Naive B cell (primary cell): ENCODE data around the gene PRPF19. TPM values are rescaled to one million over a fixed set of nuclear protein-coding genes. Genes with fewer than 3 reads are reported as not detected.

Experiments
- ATAC-seq, 2 donors: fragments of 150-1000 bp; cut with Tn5 transposase; 2 replicates each; pipeline ENCODE4 v1.10.0; 2021; ENCODE audit warnings: low read depth in 2 of 2, mild to moderate bottlenecking in 2 of 2, moderate library complexity in 2 of 2
- DNase-seq: peaks from one replicate; pipeline ENCODE4 v3.0.0; 2022
- H3K27ac Mint-ChIP-seq, 6 donors: one replicate each; pipeline ENCODE4 v1.8.0; 2020 to 2022; ENCODE audit warnings: mild to moderate bottlenecking in 6 of 6, mixed read lengths in 6 of 6, moderate library complexity in 5 of 6, inconsistent platforms in 2 of 6
- H3K27me3 Mint-ChIP-seq, 3 donors: one replicate each; pipeline ENCODE4 v1.8.0; 2021 to 2022; ENCODE audit warnings: mixed read lengths in 3 of 3, mild to moderate bottlenecking in 1 of 3
- H3K36me3 Mint-ChIP-seq, 2 donors: one replicate each; pipeline ENCODE4 v1.8.0; 2020 to 2022; ENCODE audit warnings: mixed read lengths in 2 of 2, inconsistent platforms in 1 of 2, mild to moderate bottlenecking in 1 of 2
- H3K4me1 Mint-ChIP-seq, 3 donors: one replicate each; pipeline ENCODE4 v1.8.0; 2020 to 2022; ENCODE audit warnings: mixed read lengths in 3 of 3, inconsistent platforms in 1 of 3, mild to moderate bottlenecking in 1 of 3, moderate library complexity in 1 of 3
- H3K4me3 Mint-ChIP-seq, 8 donors: one replicate each; pipeline ENCODE4 v1.8.0; 2020 to 2022; ENCODE audit warnings: mild to moderate bottlenecking in 8 of 8, mixed read lengths in 8 of 8, moderate library complexity in 8 of 8, inconsistent platforms in 2 of 8
- H3K9me3 Mint-ChIP-seq, 7 donors: one replicate each; pipeline ENCODE4 v1.8.0; 2020 to 2022; ENCODE audit warnings: mixed read lengths in 7 of 7, mild to moderate bottlenecking in 5 of 7, inconsistent platforms in 2 of 7, moderate library complexity in 1 of 7
- polyA plus RNA-seq, 6 donors: library from polyadenylated mRNA; unstranded; fragments of 300-500 nt; fragmentation: Illumina TruSeq; gene quantifications; one replicate each; pipeline ENCODE4 v1.2.3, GENCODE V29; 2021; ENCODE audit warnings: low read depth in 6 of 6

PRPF19 gene
- polyA plus RNA-seq, 6 donors from 2014 or later, result 5.6 to 19.3 (median 15.6) TPM

GRCh38 chr11:60870276-60870675 lies 36.1 kb downstream of the PRPF19 start:
- H3K27me3 Mint-ChIP-seq, result peaks cover 0 to 10% (median 7%) of the 10 kb centered on the region in 3 donors
- no peaks in the 10 kb centered on the region for H3K36me3 Mint-ChIP-seq
- H3K4me3 Mint-ChIP-seq, result no peak overlapping the region
- DNase-seq (no peak), ATAC-seq (no peak)
- H3K9me3 Mint-ChIP-seq, result no peaks in the 10 kb centered on the region
- no peak overlapping the region for H3K27ac Mint-ChIP-seq
- H3K4me1 Mint-ChIP-seq, result peaks cover 0 to 3% (median 0%) of the 10 kb centered on the region in 3 donors

GRCh38 chr11:60869451-60869825 lies 36.9 kb downstream of the PRPF19 start:
- Mint-ChIP-seq H3K27me3 (peaks cover 0 to 10% (median 7%) of the 10 kb centered on the region in 3 donors), H3K36me3 (no peaks in the 10 kb centered on the region), H3K27ac (peak overlapping the region in 2 of 6 donors; percentile 69 to 77), H3K4me1 (peaks cover 0 to 3% (median 0%) of the 10 kb centered on the region in 3 donors), H3K9me3 (no peaks in the 10 kb centered on the region), H3K4me3 (no peak overlapping the region)
- DNase-seq (no peak), ATAC-seq (no peak)

DNA sequence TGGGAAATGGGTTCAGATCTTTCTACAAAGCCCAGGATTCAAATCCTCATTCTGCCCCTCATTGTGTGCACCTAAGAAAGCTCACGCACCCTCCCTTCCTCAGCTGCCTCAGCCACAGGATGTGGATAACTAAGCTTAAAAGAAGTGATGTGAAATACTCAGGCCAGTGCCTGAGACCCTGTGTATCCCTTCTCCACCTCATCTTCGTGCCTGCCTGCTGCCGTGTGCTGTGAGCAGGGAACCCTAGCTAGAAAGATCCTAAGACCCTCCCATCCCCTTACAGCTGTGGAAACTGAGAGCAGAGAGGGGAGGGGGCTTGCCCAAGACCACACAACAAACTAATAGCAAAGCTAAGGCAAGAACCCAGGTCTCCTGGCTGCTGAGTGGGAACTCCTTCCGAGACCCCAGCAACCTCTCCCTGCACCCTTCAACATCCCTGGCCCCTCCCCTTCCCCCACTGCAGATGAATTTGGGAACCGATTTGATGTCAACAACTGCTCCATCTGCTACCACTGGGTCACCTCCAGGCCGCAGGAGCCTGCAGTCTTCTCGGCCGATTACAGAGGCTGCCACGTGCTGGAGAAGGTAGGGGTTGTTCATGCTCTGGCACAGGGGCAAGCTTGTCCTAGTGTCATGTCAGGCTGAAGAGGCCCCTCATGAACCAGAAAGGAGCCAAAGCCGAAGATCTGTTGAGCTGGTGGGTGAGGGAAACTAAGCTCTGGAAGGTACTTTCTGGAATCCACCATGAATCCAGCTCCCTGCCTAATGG lies 37.5 kb downstream of the PRPF19 start:
- Mint-ChIP-seq H3K9me3 (no peaks in the 10 kb centered on the region), H3K27ac (no peak overlapping the region), H3K27me3 (peaks cover 0 to 10% (median 7%) of the 10 kb centered on the region in 3 donors), H3K4me3 (no peak overlapping the region), H3K4me1 (peaks cover 0 to 3% (median 0%) of the 10 kb centered on the region in 3 donors), H3K36me3 (no peaks in the 10 kb centered on the region)
- DNase-seq (no peak), ATAC-seq (no peak)

- no peak overlapping the region for H3K4me3 Mint-ChIP-seq
- no peaks in the 10 kb centered on the region for H3K9me3 Mint-ChIP-seq
- ATAC-seq (no peak), DNase-seq (no peak)
- no peak overlapping the region for H3K27ac Mint-ChIP-seq
- H3K27me3 Mint-ChIP-seq, result peaks cover 0 to 10% (median 7%) of the 10 kb centered on the region in 3 donors
- H3K36me3 Mint-ChIP-seq, result no peaks in the 10 kb centered on the region
- H3K4me1 Mint-ChIP-seq, result peaks cover 0 to 1% (median 0%) of the 10 kb centered on the region in 3 donors
Measured at GRCh38 chr11:60867871-60868681, 38.3 kb downstream of the PRPF19 start.

DNA sequence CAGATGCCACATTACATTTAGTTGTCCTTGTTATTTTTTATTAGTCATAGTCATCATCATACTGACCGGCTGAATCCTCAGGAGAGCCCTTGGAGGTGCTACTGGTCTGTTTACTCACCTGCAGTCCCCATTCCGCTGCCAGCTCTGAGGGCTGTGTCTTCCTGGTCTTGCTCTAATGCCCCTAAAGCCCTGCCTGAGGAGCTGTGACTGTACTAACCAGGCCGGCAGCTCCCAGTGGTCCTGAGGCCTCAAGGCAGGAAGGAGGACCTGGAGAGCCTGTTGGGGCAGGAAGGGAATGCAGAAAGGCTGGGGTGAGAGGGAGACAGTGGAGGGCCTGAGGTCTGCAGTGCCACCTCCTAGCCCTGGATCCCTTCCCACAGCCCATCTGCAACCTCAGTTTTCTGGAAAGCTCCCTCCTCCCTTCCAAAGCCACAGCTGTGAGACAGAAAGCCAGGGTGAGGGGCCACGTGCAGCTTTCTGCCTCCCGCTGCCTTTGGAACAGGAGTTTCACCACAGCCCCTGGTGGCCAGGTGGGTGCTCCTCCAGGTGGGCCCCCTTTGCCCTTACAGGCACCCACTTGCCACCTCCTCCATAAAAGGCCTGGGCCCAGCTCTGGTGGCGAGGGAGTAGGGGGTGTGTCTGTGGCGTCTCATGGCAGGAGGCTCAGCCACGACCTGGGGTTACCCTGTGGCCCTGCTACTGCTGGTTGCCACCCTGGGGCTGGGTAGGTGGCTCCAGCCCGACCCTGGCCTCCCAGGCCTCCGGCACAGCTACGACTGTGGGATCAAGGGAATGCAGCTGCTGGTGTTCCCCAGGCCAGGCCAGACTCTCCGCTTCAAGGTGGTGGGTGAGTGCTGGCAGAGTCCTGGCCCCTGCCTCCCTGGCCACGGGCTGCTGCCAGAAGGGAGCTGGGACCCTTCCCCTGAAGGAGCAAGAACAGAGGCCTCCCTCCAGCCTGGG lies 39.2 kb downstream of the PRPF19 start, which contains the start of gene ZP1:
TSS of gene ZP1 (plus strand) at position 632 of the 960 bp plus-strand sequence. CDS start at position 652, 20 bp downstream.
- Mint-ChIP-seq H3K36me3 (no peaks in the 10 kb centered on the region), H3K4me1 (no peaks in the 10 kb centered on the region), H3K27ac (no peak within 1 kb of the TSS), H3K9me3 (no peaks in the 10 kb centered on the region), H3K4me3 (no peak within 1 kb of the TSS), H3K27me3 (peaks cover 0 to 15% (median 7%) of the 10 kb centered on the region in 3 donors)
- ATAC-seq, result no peak
- no peak for DNase-seq

- H3K4me3 Mint-ChIP-seq, result no peak overlapping the region
- H3K27ac Mint-ChIP-seq, result no peak overlapping the region
- H3K36me3 Mint-ChIP-seq, result no peaks in the 10 kb centered on the region
- DNase-seq, result no peak
- no peak for ATAC-seq
- no peaks in the 10 kb centered on the region for H3K4me1 Mint-ChIP-seq
- H3K27me3 Mint-ChIP-seq, result peaks cover 0 to 11% (median 7%) of the 10 kb centered on the region in 3 donors
- H3K9me3 Mint-ChIP-seq, result no peaks in the 10 kb centered on the region
Measured at GRCh38 chr11:60864856-60865513, 41.4 kb downstream of the PRPF19 start.

- Mint-ChIP-seq H3K4me1 (peaks cover 4 to 6% (median 5%) of the 10 kb centered on the region in 3 donors), H3K9me3 (peaks cover 0 to 2% (median 0%) of the 10 kb centered on the region in 7 donors), H3K4me3 (no peak overlapping the region), H3K36me3 (no peaks in the 10 kb centered on the region), H3K27me3 (peaks cover 0 to 5% (median 0%) of the 10 kb centered on the region in 3 donors), H3K27ac (peak overlapping the region in 1 of 6 donors; percentile 8)
- DNase-seq (no peak), ATAC-seq (no peak)
Measured at GRCh38 chr11:60863550-60864521, 42.5 kb downstream of the PRPF19 start.

DNA sequence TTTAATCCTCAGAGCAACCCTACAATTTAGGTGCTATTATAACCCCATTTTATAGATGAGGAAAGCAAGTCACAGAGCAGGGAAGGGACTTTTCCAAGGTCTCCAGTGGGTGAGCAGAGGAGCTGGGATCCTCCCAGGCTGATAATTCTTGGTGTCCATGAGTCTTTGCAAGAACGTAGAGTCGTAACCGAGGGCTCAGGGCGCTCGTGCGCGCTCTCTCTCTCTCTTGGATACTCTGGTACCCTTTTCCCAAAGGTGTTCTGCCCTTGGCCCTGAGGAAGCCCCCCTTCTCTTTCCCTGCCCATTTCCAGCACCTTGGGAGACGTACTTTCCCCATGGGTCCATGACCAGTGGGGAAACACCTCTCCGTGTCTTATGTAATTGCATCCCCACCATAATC lies 44.2 kb downstream of the PRPF19 start:
- ATAC-seq, result no peak
- Mint-ChIP-seq H3K9me3 (peaks cover 0 to 2% (median 0%) of the 10 kb centered on the region in 7 donors), H3K27ac (no peak overlapping the region), H3K36me3 (no peaks in the 10 kb centered on the region), H3K4me1 (peaks cover 8 to 16% (median 13%) of the 10 kb centered on the region in 3 donors), H3K4me3 (no peak overlapping the region), H3K27me3 (peaks cover 0 to 5% (median 0%) of the 10 kb centered on the region in 3 donors)
- no peak for DNase-seq

DNA sequence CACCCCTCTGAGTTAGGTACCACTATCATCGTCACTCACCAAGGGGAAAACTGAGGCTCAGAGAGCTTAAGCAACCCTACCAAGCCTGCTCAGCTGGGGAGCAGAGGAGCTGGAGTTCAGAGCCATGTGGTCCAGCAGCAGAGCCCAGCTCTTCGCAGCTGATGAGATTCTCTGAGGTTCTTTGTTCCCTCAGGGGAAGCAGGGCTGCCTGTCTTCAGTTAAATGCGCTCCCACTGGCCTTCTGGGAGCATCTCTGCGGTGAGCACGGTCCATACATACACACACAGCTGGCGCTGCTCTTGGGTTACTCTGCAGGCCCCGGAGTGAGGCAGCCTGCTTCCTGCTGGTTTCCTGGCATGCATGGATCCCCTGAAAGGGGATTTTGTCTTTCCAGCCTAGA lies 45.4 kb downstream of the PRPF19 start:
- DNase-seq (no peak), ATAC-seq (no peak)
- Mint-ChIP-seq H3K9me3 (peaks cover 0 to 2% (median 0%) of the 10 kb centered on the region in 7 donors), H3K4me1 (peaks cover 9 to 17% (median 13%) of the 10 kb centered on the region in 3 donors), H3K27ac (no peak overlapping the region), H3K4me3 (no peak overlapping the region), H3K36me3 (no peaks in the 10 kb centered on the region), H3K27me3 (peaks cover 0 to 5% (median 1%) of the 10 kb centered on the region in 3 donors)

GRCh38 chr11:60859616-60860250 lies 46.7 kb downstream of the PRPF19 start:
- DNase-seq (no peak), ATAC-seq (no peak)
- Mint-ChIP-seq H3K27me3 (peaks cover 0 to 7% (median 5%) of the 10 kb centered on the region in 3 donors), H3K27ac (no peak overlapping the region), H3K9me3 (peaks cover 0 to 2% (median 0%) of the 10 kb centered on the region in 7 donors), H3K4me3 (no peak overlapping the region), H3K4me1 (peaks cover 13 to 20% (median 14%) of the 10 kb centered on the region in 3 donors), H3K36me3 (no peaks in the 10 kb centered on the region)
